GM12878 (cell line): ENCODE data around the gene LRRC52. TPM values are rescaled to one million over a fixed set of nuclear protein-coding genes. Genes with fewer than 3 reads are reported as not detected.
A peak's percentile ranks its signal among the peaks of the same experiment; 100 is the strongest.

Experiments
- ATAC-seq: fragments of 200-7000 bp; cut with Tn5 transposase; 3 replicates; pipeline ENCODE4 v1.9.1; 2020; ENCODE audit warnings: mild to moderate bottlenecking, moderate library complexity
- BruUV-seq: library from RNA; stranded (reverse); fragments of 400-500 nt; replicated peaks from 2 replicates; lab custom pipeline; 2021; lab: Mats Ljungman, UMichigan
- CTCF ChIA-PET: fragments of 300-600 bp; sonication (Branson Sonifier 250); formaldehyde crosslinking; extraction: SDS; loops from one replicate; lab custom pipeline; 2021; ENCODE audit warnings: inconsistent platforms; lab: Yijun Ruan, JAX
- POLR2A ChIA-PET: fragments of 350-600 bp; formaldehyde crosslinking; extraction: SDS; loops from one replicate; lab custom pipeline; 2021; ENCODE audit warnings: inconsistent platforms; lab: Charles Lee
- RAD21 ChIA-PET: fragments of 300-600 bp; sonication (Branson Sonifier 250); formaldehyde crosslinking; loops from one replicate; lab custom pipeline; 2023; ENCODE audit warnings: antibody characterized with exemption; ENCODE audit not compliant: unreplicated experiment; lab: Charles Lee
- SMC1A ChIA-PET: fragments of 300-600 bp; sonication (Branson Sonifier 250); formaldehyde crosslinking; loops from one replicate; lab custom pipeline; 2023; ENCODE audit not compliant: unreplicated experiment, uncharacterized antibody; lab: Charles Lee
- DNase-seq: peaks from one replicate; pipeline ENCODE4 v3.0.0-alpha.2; 2011; ENCODE audit warnings: low read depth, low spot score
- FAIRE-seq: peaks from 3 replicates; lab custom pipeline; 2011; peaks lifted over from hg19 to GRCh38; lab: Jason Lieb, UNC
- H2AFZ ChIP-seq: 2 replicates; pipeline ENCODE4 v1.6.0; 2011; ENCODE audit warnings: low read depth, low read length, control low read depth; ENCODE audit not compliant: control insufficient read depth
- H3K27ac ChIP-seq: 2 replicates; pipeline ENCODE4 v1.5.1; 2011; ENCODE audit warnings: control low read depth; ENCODE audit not compliant: control insufficient read depth, insufficient read depth
- H3K27me3 ChIP-seq, 2 experiments: replicated peaks in 1 of 2; 2 replicates each; pipeline versions ENCODE4 v1.6.0 to v1.6.1; 2011; ENCODE audit warnings: low read length in 1 of 2; ENCODE audit not compliant: control insufficient read depth in 2 of 2, insufficient read depth in 2 of 2
- H3K36me3 ChIP-seq, 2 experiments: 2 replicates each; pipeline ENCODE4 v1.5.1; 2011; ENCODE audit warnings: low read length in 1 of 2; ENCODE audit not compliant: control insufficient read depth in 2 of 2, insufficient read depth in 2 of 2
- H3K4me1 ChIP-seq: 2 replicates; pipeline ENCODE4 v1.6.1; 2011; ENCODE audit warnings: mild to moderate bottlenecking, low read length, moderate library complexity, mixed read lengths; ENCODE audit not compliant: control insufficient read depth, insufficient read depth
- H3K4me2 ChIP-seq: 2 replicates; pipeline ENCODE4 v1.6.0; 2011; ENCODE audit warnings: control low read depth; ENCODE audit not compliant: control insufficient read depth, insufficient read depth
- H3K4me3 ChIP-seq: fragments of 200-600 bp; sonication (generic); 2 replicates; pipeline ENCODE4 v1.5.1; 2016
- H3K79me2 ChIP-seq: 2 replicates; pipeline ENCODE4 v1.6.0; 2011; ENCODE audit warnings: low read length; ENCODE audit not compliant: control insufficient read depth, insufficient read depth
- H3K9ac ChIP-seq: 2 replicates; pipeline ENCODE4 v1.8.0; 2011; ENCODE audit warnings: low read length, control low read depth, mixed read lengths; ENCODE audit not compliant: control insufficient read depth, insufficient read depth
- H3K9me3 ChIP-seq: replicated peaks from 3 replicates; pipeline ENCODE4 v1.5.1; 2011; ENCODE audit warnings: mild to moderate bottlenecking, low read length; ENCODE audit not compliant: control insufficient read depth, insufficient read depth
- H4K20me1 ChIP-seq: 2 replicates; pipeline ENCODE4 v1.6.0; 2011; ENCODE audit not compliant: control insufficient read depth, insufficient read depth
- FOXK2 ChIP-seq: fragments of 450-650 bp; IDR thresholded peaks from 2 replicates; pipeline ENCODE4 v1.6.1; 2017; ENCODE audit warnings: mild to moderate bottlenecking, moderate library complexity
- FOXM1 ChIP-seq: IDR thresholded peaks from 2 replicates; pipeline ENCODE4 v1.6.1; 2012; ENCODE audit warnings: low read depth, mild to moderate bottlenecking, inconsistent platforms, low read length, moderate library complexity
- IKZF2 ChIP-seq, 2 experiments: fragments of 450-650 bp; IDR thresholded peaks; 2 replicates each; pipeline ENCODE4 v1.6.1; 2017; ENCODE audit warnings: mild to moderate bottlenecking in 2 of 2, moderate library complexity in 2 of 2
- MEF2A ChIP-seq: IDR thresholded peaks from 2 replicates; pipeline ENCODE4 v1.6.1; 2011; ENCODE audit warnings: low read depth, mild to moderate bottlenecking, low read length, moderate library complexity; ENCODE audit not compliant: insufficient read depth
- MEF2B ChIP-seq: fragments of 450-650 bp; IDR thresholded peaks from 2 replicates; pipeline ENCODE4 v1.6.1; 2018; ENCODE audit warnings: mild to moderate bottlenecking, moderate library complexity; ENCODE audit not compliant: partially characterized antibody, poor library complexity, severe bottlenecking
- NFYB ChIP-seq: IDR thresholded peaks from 2 replicates; pipeline ENCODE4 v1.6.1; 2011; ENCODE audit warnings: low read depth, mild to moderate bottlenecking, low read length, improper control_type of control experiment, moderate library complexity; ENCODE audit not compliant: insufficient read depth
- RAD21 ChIP-seq: IDR thresholded peaks from 2 replicates; pipeline ENCODE4 v1.6.1; 2011; ENCODE audit warnings: mild to moderate bottlenecking, low read depth, low read length, moderate library complexity; ENCODE audit not compliant: insufficient read depth
- SMAD5 ChIP-seq: IDR thresholded peaks from 2 replicates; pipeline ENCODE4 v1.6.1; 2016; ENCODE audit warnings: antibody characterized with exemption, low read depth
- SMARCA5 ChIP-seq: fragments of 450-650 bp; IDR thresholded peaks from 2 replicates; pipeline ENCODE4 v1.6.1; 2017; ENCODE audit warnings: mild to moderate bottlenecking
- SMC3 ChIP-seq: IDR thresholded peaks from 2 replicates; pipeline ENCODE4 v1.6.1; 2011; ENCODE audit warnings: low read length, improper control_type of control experiment, borderline replicate concordance
- YY1 ChIP-seq: IDR thresholded peaks from 2 replicates; pipeline ENCODE4 v1.6.1; 2011; ENCODE audit warnings: low read depth, mild to moderate bottlenecking, low read length
- WGBS: methylation state at CpG from one replicate; pipeline ENCODE4 v1.1.6; 2016; ENCODE audit warnings: low lambda C conversion rate; ENCODE audit not compliant: insufficient replicate concordance, insufficient coverage; ENCODE audit errors: missing lambda C conversion rate; 5-methylcytosine and 5-hydroxymethylcytosine counted together
- in situ Hi-C: fragments of 300-500 bp; cut with MboI; formaldehyde crosslinking; loops from 9 replicates; pipeline ENCODE4 v1.14.3; 2018; ENCODE audit warnings: mixed read lengths
- intact Hi-C: fragments of 100-400 bp; cut with micrococcal nuclease; formaldehyde crosslinking; loops from one replicate; pipeline ENCODE4 v1.14.2; 2022; ENCODE audit not compliant: unreplicated experiment
- polyA plus RNA-seq, 11 experiments: library from polyadenylated mRNA; depleted of rRNA in 4 of 11; unstranded in 6 of 11; stranded (reverse) in 5 of 11; fragments of >200 nt; fragmentation: Nextera tagmentation in 4 of 11; fragmentation: Illumina TruSeq in 1 of 11; extraction: Ambion mirVana in 4 of 11; extraction: Trizol in 1 of 11; gene quantifications; 1 replicate in 1 of 11; 2 replicates in 10 of 11; pipeline versions ENCODE4 v1.2.1 to v1.2.3, GENCODE V29; 2011 to 2016; ENCODE audit warnings: inconsistent platforms in 2 of 11, missing spikeins in 2 of 11, low read depth in 1 of 11
- total RNA-seq, 4 experiments: library from RNA; depleted of rRNA in 3 of 4; stranded (reverse); fragments of >200 nt in 3 of 4; fragmentation: Illumina TruSeq in 1 of 4; extraction: Trizol in 1 of 4; gene quantifications; 2 replicates each; pipeline versions ENCODE4 v1.2.1 to v1.2.3, GENCODE V29; 2013 to 2021
- TF ChIP-seq, protein P1 (sequence below), 3 experiments: IDR thresholded peaks in 2 of 3; conservative IDR thresholded peaks in 1 of 3; 2 replicates each; pipeline ENCODE4 v1.5.1; 2011; ENCODE audit warnings: low read depth in 3 of 3, low read length in 3 of 3, mild to moderate bottlenecking in 3 of 3, control low read depth in 2 of 3, moderate library complexity in 2 of 3, inconsistent platforms in 1 of 3, mixed read lengths in 1 of 3; ENCODE audit not compliant: control insufficient read depth in 2 of 3, insufficient read depth in 1 of 3; ENCODE audit errors: extremely low read depth in 1 of 3

Gene LRRC52
- total and polyA plus RNA-seq, 10 of the 15 experiments (the other 5 are each of a cell fraction or from before 2014, with no cell fraction given): not detected

GRCh38 chr1:165592945-165593823 is 49.4 kb downstream of the LRRC52 start:
- Histone ChIP-seq H3K36me3 (no peaks in the 10 kb centered on the region), H3K9me3 (no peaks in the 10 kb centered on the region), H3K4me3 (no peak overlapping the region), H4K20me1 (no peaks in the 10 kb centered on the region), H3K4me2 (peak overlapping the region; percentile 4; the same call in 1 of the 2 replicates), H3K4me1 (peaks cover 10% of the 10 kb centered on the region), H3K27ac (no peak overlapping the region), H2AFZ (no peak overlapping the region), H3K27me3 (peaks cover 0 to 8% of the 10 kb centered on the region in 2 experiments; a peak in 1 of 4 replicates), H3K9ac (no peak overlapping the region), H3K79me2 (no peaks in the 10 kb centered on the region)
- TF ChIP-seq MEF2B (peak; percentile 52), RAD21 (peak; percentile 93), NFYB (no peak), SMC3 (peak; percentile 85), MEF2A (0 out of 2 replicates have a peak, but pooled peaks have one; percentile 27), FOXK2 (no peak), FOXM1 (0 out of 2 replicates have a peak, but pooled peaks have one; percentile 7), IKZF2 (IDR thresholded peaks at IDR 0.05) (0 out of 4 replicates have a peak, but pooled peaks of 1 of the 2 experiments have one; percentile 12), SMARCA5 (0 out of 2 replicates have a peak, but pooled peaks have one; percentile 19), SMAD5 (no peak), YY1 (peak; percentile 45; the same call in 1 of the 2 replicates)
- TF ChIP-seq, protein P1, sequence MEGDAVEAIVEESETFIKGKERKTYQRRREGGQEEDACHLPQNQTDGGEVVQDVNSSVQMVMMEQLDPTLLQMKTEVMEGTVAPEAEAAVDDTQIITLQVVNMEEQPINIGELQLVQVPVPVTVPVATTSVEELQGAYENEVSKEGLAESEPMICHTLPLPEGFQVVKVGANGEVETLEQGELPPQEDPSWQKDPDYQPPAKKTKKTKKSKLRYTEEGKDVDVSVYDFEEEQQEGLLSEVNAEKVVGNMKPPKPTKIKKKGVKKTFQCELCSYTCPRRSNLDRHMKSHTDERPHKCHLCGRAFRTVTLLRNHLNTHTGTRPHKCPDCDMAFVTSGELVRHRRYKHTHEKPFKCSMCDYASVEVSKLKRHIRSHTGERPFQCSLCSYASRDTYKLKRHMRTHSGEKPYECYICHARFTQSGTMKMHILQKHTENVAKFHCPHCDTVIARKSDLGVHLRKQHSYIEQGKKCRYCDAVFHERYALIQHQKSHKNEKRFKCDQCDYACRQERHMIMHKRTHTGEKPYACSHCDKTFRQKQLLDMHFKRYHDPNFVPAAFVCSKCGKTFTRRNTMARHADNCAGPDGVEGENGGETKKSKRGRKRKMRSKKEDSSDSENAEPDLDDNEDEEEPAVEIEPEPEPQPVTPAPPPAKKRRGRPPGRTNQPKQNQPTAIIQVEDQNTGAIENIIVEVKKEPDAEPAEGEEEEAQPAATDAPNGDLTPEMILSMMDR (IDR thresholded peaks at IDR 0.05 in 2 of 3, conservative IDR thresholded peaks at IDR 0.05 in 1 of 3; ENCODE audit: control insufficient read depth in 2 of 3, extremely low read depth in 1 of 3, insufficient read depth in 1 of 3, low read depth in 3 of 3, low read length in 3 of 3): peak; percentile 71 to 95 (median 92); a peak in 5 of 6 replicates
- ATAC-seq (peak; percentile 61; the same call in 2 of the 3 replicates), DNase-seq (peak; percentile 32), FAIRE-seq (peak; percentile 94)
- BruUV-seq: no TSS peak
- intact Hi-C loops: loop anchor here (1.0 to 10.0 kb wide), 6 partner anchors 189 to 572 kb away; partner anchors contain the start of gene FAM78B
- POLR2A ChIA-PET: no interaction called here
- CTCF ChIA-PET: interaction anchor here (0.7 to 14.1 kb wide), 24 partner anchors 8 to 465 kb away, joined by 3 to 176 read pairs (median 4); partner anchors contain the start of gene MGST3
- WGBS: 1% methylated on average over 10 of the region's 10 CpGs
- SMC1A ChIA-PET: interaction anchor here (1.1 to 10.2 kb wide), 10 partner anchors 9 to 335 kb away, joined by 3 to 109 read pairs (median 5); no protein-coding TSS in a partner anchor
- RAD21 ChIA-PET: interaction anchor here (0.5 to 5.6 kb wide), 10 partner anchors 9 to 263 kb away, joined by 3 to 49 read pairs (median 4); no protein-coding TSS in a partner anchor
- in situ Hi-C loops: loop anchor here (5.0 kb wide), 1 partner anchor 201 kb away; no protein-coding TSS in a partner anchor
